ENCODE measurements around the gene MAP2K3.
"Not testable (repeated sequence)": the region's sequence is repeated elsewhere in the genome, so short reads cannot be mapped to it uniquely, and the experiment has no call there.

The MAP2K3 gene

DNA sequence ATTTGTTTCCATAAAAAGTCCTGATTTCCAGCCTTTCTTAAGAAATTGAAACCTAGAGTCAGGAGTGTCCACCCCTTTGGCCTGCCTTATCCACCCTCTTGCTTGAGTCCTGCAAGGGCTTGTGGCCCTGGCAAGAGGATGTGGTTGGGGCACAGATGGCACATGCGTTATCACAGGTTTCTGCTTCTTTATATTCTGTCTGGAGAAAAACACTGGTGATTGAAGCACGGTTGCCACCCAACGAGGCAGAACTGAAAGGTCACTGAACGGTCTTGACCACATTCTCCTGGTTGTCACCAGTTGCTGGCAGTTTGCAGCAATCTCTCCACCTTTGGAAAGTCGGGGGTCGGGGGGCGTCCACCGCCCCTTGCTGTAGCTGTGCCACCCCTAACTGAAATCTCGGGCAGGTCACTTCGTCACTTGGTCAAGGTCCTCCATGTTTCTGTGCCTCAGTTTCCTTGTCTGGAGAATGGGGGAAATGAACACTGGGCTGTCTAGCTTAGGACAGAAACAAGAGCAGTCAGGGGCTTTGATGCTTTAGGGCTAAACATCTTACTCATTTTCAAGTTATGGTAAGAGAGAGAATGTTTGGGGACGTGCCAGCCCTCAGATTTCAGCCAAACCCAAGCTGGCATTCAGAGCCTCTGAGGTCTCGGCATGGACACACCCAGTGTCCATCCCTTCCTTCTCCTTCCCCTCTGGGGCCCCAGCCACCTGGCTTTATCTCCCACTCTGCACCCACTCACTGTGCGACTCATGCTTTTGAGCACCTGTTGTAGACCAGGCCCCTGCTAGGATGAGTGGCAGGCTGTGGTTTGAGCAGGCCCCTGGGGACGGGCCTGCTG, 63.8 kb downstream of the MAP2K3 start:
- not testable (repeated sequence) for H3K23ac ChIP-seq (ENCODE audit: low read length in 2 of 2); H2AK5ac ChIP-seq (ENCODE audit: low read length, severe bottlenecking); H2BK12ac ChIP-seq (ENCODE audit: low read length in 2 of 2); H3K4me1 ChIP-seq (ENCODE audit: control insufficient read depth, insufficient read depth, low read depth, low read length); H3K4ac ChIP-seq (ENCODE audit: low read depth in 1 of 2, low read length in 2 of 2); H3K9me3 ChIP-seq (ENCODE audit: control insufficient read depth, low read length); H3K27ac ChIP-seq (ENCODE audit: low read length, poor library complexity, severe bottlenecking); H2AFZ ChIP-seq (ENCODE audit: low read depth, low read length); H3K18ac ChIP-seq (ENCODE audit: low read depth in 1 of 2, low read length in 2 of 2); H3K36me3 ChIP-seq (ENCODE audit: control insufficient read depth in 1 of 2, insufficient read depth in 2 of 2, low read depth in 1 of 2, low read length in 2 of 2); H3K4me2 ChIP-seq (ENCODE audit: low read length, poor library complexity, severe bottlenecking); H2BK120ac ChIP-seq (ENCODE audit: low read depth, low read length); H3K27me3 ChIP-seq (ENCODE audit: control insufficient read depth in 1 of 2, insufficient read depth in 1 of 2, low read length in 2 of 2); H2BK5ac ChIP-seq (ENCODE audit: low read depth, low read length, poor library complexity, severe bottlenecking); DNase-seq; H2BK15ac ChIP-seq (ENCODE audit: low read depth, poor library complexity, severe bottlenecking); H4K8ac ChIP-seq (ENCODE audit: low read length); H3K9ac ChIP-seq (ENCODE audit: low read length); H3K4me3 ChIP-seq (ENCODE audit: insufficient read depth in 1 of 2, low read depth in 1 of 2, low read length in 2 of 2); H4K91ac ChIP-seq (ENCODE audit: low read length); H3K14ac ChIP-seq (ENCODE audit: low read length in 2 of 2); H3K79me1 ChIP-seq (replicated peaks; ENCODE audit: low read length, poor library complexity, severe bottlenecking)
- 100% methylated on average over 3 of the region's 14 CpGs for WGBS

DNA sequence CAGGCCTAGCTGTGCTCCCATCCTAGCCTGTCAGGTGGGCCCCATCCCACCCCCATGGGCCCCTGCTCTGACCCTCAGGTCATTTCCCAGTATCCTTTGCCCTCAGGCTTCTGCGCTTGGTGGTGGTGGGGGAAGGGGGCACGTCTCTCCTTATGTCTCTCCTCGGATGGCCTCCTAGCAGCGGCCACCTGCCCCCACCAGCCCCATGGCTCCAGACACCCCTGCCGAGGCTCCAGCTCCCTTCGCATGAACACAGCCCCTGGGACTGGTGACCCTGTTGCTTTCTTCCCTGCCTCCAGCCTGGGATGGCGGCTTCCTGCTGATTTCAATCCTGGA, 64.4 kb downstream of the MAP2K3 start:
- H2AK5ac ChIP-seq (ENCODE audit: low read length, severe bottlenecking); H2BK12ac ChIP-seq (ENCODE audit: low read length in 2 of 2); H3K27me3 ChIP-seq (ENCODE audit: control insufficient read depth in 1 of 2, insufficient read depth in 1 of 2, low read length in 2 of 2); H3K4me1 ChIP-seq (ENCODE audit: control insufficient read depth, insufficient read depth, low read depth, low read length); H3K23ac ChIP-seq (ENCODE audit: low read length in 2 of 2); H2AFZ ChIP-seq (ENCODE audit: low read depth, low read length); DNase-seq; H3K4me3 ChIP-seq (ENCODE audit: insufficient read depth in 1 of 2, low read depth in 1 of 2, low read length in 2 of 2); H4K91ac ChIP-seq (ENCODE audit: low read length); H3K4me2 ChIP-seq (ENCODE audit: low read length, poor library complexity, severe bottlenecking); H3K9ac ChIP-seq (ENCODE audit: low read length); H3K79me1 ChIP-seq (replicated peaks; ENCODE audit: low read length, poor library complexity, severe bottlenecking); H4K8ac ChIP-seq (ENCODE audit: low read length); H3K36me3 ChIP-seq (ENCODE audit: control insufficient read depth in 1 of 2, insufficient read depth in 2 of 2, low read depth in 1 of 2, low read length in 2 of 2); H3K27ac ChIP-seq (ENCODE audit: low read length, poor library complexity, severe bottlenecking); H2BK15ac ChIP-seq (ENCODE audit: low read depth, poor library complexity, severe bottlenecking); H3K14ac ChIP-seq (ENCODE audit: low read length in 2 of 2); H2BK120ac ChIP-seq (ENCODE audit: low read depth, low read length); H2BK5ac ChIP-seq (ENCODE audit: low read depth, low read length, poor library complexity, severe bottlenecking); H3K9me3 ChIP-seq (ENCODE audit: control insufficient read depth, low read length); H3K4ac ChIP-seq (ENCODE audit: low read depth in 1 of 2, low read length in 2 of 2); H3K18ac ChIP-seq (ENCODE audit: low read depth in 1 of 2, low read length in 2 of 2): not testable (repeated sequence)
- no CpG with 5 or more reads among the region's 7 CpGs for WGBS

DNA sequence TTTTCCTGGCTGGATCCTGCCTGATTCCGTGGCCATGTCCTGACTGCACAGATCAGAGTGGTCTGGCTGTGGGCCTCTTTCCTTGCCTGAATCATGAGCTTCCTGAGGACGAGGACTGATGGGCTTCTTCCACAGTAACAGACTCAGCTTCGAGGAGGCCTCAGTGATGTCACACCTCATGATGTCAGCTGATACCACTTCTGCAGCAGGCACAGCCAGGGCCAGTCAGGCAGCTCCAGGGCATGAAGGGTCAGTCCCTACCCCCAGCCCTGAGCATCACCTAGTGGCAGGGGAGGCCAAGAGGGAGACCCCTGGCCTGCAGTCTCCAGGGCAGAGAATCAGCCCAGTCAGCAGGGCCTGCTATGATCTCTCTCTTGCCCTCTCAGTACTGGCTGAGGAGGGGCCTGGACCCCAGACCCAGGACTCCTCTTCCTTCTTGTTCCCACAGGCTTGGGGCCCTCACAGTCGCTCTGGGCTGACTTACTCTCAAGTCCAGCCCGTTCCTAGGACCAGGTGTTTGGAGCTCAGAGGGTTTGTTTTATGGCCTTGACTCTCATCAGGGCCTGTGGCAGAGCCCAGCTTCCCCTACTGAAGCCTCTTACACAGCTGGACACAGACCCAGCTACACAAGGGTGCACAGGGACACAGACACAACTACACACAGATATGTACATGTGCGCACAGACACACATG, 65.0 kb downstream of the MAP2K3 start:
- H3K14ac ChIP-seq (ENCODE audit: low read length in 2 of 2); H2BK15ac ChIP-seq (ENCODE audit: low read depth, poor library complexity, severe bottlenecking); H2BK12ac ChIP-seq (ENCODE audit: low read length in 2 of 2); H2BK120ac ChIP-seq (ENCODE audit: low read depth, low read length); H4K8ac ChIP-seq (ENCODE audit: low read length); H3K27ac ChIP-seq (ENCODE audit: low read length, poor library complexity, severe bottlenecking); H3K23ac ChIP-seq (ENCODE audit: low read length in 2 of 2); H2AFZ ChIP-seq (ENCODE audit: low read depth, low read length); H3K27me3 ChIP-seq (ENCODE audit: control insufficient read depth in 1 of 2, insufficient read depth in 1 of 2, low read length in 2 of 2); H2BK5ac ChIP-seq (ENCODE audit: low read depth, low read length, poor library complexity, severe bottlenecking); H3K79me1 ChIP-seq (replicated peaks; ENCODE audit: low read length, poor library complexity, severe bottlenecking); H3K4ac ChIP-seq (ENCODE audit: low read depth in 1 of 2, low read length in 2 of 2); H3K9me3 ChIP-seq (ENCODE audit: control insufficient read depth, low read length); H3K4me2 ChIP-seq (ENCODE audit: low read length, poor library complexity, severe bottlenecking); H3K9ac ChIP-seq (ENCODE audit: low read length); H2AK5ac ChIP-seq (ENCODE audit: low read length, severe bottlenecking); H4K91ac ChIP-seq (ENCODE audit: low read length); H3K18ac ChIP-seq (ENCODE audit: low read depth in 1 of 2, low read length in 2 of 2); H3K36me3 ChIP-seq (ENCODE audit: control insufficient read depth in 1 of 2, insufficient read depth in 2 of 2, low read depth in 1 of 2, low read length in 2 of 2); H3K4me1 ChIP-seq (ENCODE audit: control insufficient read depth, insufficient read depth, low read depth, low read length); H3K4me3 ChIP-seq (ENCODE audit: insufficient read depth in 1 of 2, low read depth in 1 of 2, low read length in 2 of 2): not testable (repeated sequence)
- 56% methylated on average over 3 of the region's 6 CpGs for WGBS
- peak; percentile 13 for DNase-seq

DNA sequence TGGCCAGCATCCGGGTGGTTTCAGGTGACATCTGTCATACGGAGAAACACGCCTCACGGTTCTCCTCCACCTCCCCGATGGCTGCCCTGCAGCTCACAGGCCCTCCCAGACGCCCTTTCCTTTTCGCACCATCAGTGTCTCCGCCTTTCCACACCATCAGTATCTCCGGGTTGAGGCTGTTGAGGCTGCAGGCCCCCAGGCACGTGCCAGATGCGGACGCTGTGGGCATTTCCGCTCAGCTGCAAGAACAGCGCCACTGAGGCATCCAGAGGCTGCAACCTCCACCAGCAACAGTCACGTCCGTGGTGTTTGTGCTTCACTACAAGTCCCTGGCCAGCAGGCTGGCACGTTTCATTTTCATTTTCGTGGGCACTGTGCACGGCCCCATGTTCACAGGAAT, 66.0 kb downstream of the MAP2K3 start:
- H2BK5ac ChIP-seq (ENCODE audit: low read depth, low read length, poor library complexity, severe bottlenecking), result not testable (repeated sequence)

More for the DNA sequence above, 66.0 kb downstream of the MAP2K3 start:
- not testable (repeated sequence) for H3K9me3 ChIP-seq (ENCODE audit: control insufficient read depth, low read length); H3K36me3 ChIP-seq (ENCODE audit: control insufficient read depth in 1 of 2, insufficient read depth in 2 of 2, low read depth in 1 of 2, low read length in 2 of 2); DNase-seq; H3K14ac ChIP-seq (ENCODE audit: low read length in 2 of 2); H4K91ac ChIP-seq (ENCODE audit: low read length); H3K79me1 ChIP-seq (replicated peaks; ENCODE audit: low read length, poor library complexity, severe bottlenecking); H3K9ac ChIP-seq (ENCODE audit: low read length); H2BK120ac ChIP-seq (ENCODE audit: low read depth, low read length); H2BK15ac ChIP-seq (ENCODE audit: low read depth, poor library complexity, severe bottlenecking); H3K4me1 ChIP-seq (ENCODE audit: control insufficient read depth, insufficient read depth, low read depth, low read length); H2AK5ac ChIP-seq (ENCODE audit: low read length, severe bottlenecking); H2BK12ac ChIP-seq (ENCODE audit: low read length in 2 of 2); H3K27ac ChIP-seq (ENCODE audit: low read length, poor library complexity, severe bottlenecking); H4K8ac ChIP-seq (ENCODE audit: low read length); H3K4me2 ChIP-seq (ENCODE audit: low read length, poor library complexity, severe bottlenecking); H3K27me3 ChIP-seq (ENCODE audit: control insufficient read depth in 1 of 2, insufficient read depth in 1 of 2, low read length in 2 of 2); H3K4ac ChIP-seq (ENCODE audit: low read depth in 1 of 2, low read length in 2 of 2); H3K23ac ChIP-seq (ENCODE audit: low read length in 2 of 2); H2AFZ ChIP-seq (ENCODE audit: low read depth, low read length); H3K18ac ChIP-seq (ENCODE audit: low read depth in 1 of 2, low read length in 2 of 2); H3K4me3 ChIP-seq (ENCODE audit: insufficient read depth in 1 of 2, low read depth in 1 of 2, low read length in 2 of 2)
- 88% methylated on average over 16 of the region's 19 CpGs for WGBS
